NCI-H2107 treated with DMSO at 0.1 percent for 48 hours (cell line): ENCODE measurements around the gene SAV1.

Experiments
- DNase-seq: peaks from one replicate; lab custom pipeline; 2025; ENCODE audit not compliant: unreplicated experiment; lab: John Stamatoyannopoulos, UW

SAV1 gene

DNA sequence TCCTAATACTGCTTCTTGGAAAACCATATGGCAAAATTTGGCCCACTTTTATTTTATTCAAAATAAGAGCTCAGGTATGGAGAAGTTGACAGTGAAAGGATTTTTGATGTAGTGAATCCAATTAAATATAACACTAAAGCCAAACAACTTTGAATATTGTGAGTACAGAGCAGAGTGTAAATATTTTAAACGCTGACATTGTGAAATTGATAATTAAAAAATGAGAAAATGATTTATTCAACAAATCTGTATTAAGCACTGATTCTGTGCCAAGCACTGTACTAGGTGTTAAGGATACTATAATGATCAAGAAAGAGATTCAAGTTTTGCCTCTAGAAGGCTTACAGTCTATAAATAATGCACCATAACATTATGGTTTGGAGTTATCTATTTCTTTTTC is 57.6 kb downstream of the SAV1 start:
- no peak for DNase-seq

DNA sequence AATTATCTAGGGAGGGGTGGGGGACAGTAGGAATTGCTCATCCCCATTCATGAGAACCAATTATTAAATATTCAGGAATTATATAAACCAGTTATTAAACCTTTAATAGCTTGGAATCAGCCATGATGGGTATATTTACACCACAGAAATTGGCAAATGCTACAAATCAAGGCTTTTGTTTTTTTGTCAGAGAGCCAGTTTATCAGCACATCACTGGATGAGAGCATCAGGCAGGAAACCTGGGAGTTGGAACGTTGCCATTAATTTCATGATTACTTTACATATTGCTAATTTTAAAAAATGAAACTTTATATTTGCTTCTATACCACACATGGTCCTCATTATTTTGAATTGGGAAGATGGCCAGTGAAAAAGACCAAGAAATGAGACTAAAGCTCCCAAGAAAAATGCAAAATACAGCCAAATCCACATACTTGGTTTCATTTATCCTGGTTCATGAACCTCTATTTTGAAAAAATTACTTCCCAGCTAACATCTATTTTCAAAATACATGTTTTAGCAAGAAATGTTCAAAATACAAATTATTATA is 59.7 kb downstream of the SAV1 start:
- no peak for DNase-seq

DNA sequence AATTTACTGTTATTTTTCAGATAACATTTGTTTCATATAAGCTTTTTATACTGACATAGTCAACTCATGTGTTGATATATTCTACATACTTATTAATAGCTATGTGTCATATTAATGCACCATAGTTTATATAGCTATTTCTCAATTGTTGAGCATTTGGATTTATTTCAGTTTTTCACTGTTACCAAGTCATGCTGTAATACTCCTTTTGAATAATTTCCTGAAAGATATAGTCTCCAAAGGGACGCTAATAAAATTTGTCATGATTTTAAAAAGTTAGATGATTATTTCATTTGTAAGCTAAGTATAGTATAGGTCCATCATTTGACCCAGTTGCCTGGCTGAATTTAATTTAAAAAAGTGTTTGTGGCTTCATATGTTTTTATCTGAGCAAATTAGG is 60.3 kb downstream of the SAV1 start:
- no peak for DNase-seq

DNA sequence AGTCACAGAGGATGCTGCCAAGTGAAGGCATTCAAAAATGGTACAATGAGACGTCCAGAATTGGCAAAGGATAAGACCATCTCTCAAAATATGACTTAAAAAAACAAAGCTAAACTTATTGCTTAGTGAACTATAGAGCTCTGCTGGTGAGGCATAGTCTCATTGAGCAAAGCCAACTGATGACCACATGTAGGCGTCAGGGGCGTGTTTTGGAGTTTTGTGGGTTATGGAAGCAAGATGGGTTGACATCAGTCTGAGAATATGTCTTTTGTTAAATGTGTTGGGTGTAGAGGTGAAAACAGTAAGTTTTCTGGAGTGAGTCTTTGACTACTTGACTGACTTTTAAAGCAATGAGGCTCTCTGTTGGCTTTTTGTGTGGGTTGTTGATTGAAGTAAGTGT is 60.9 kb downstream of the SAV1 start:
- DNase-seq, result no peak

DNA sequence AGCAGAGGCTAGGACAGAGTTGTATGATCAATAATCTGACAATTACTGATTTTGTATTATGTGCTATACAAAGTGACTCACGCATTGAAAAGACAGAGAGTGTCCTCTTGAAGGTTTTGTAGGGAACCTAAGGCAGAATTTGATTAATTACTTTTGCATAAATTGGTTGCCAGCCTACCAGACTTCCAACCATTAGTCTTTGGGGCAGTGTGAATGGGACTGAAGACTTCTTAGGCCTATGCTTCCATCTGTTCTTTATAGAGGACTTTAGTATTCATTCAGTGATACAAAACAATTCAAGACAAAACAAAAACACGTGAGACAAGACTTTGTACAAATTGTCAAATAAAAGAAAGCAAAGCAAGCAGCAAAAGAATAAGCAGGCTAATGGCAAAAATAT is 61.6 kb downstream of the SAV1 start:
- no peak for DNase-seq

DNA sequence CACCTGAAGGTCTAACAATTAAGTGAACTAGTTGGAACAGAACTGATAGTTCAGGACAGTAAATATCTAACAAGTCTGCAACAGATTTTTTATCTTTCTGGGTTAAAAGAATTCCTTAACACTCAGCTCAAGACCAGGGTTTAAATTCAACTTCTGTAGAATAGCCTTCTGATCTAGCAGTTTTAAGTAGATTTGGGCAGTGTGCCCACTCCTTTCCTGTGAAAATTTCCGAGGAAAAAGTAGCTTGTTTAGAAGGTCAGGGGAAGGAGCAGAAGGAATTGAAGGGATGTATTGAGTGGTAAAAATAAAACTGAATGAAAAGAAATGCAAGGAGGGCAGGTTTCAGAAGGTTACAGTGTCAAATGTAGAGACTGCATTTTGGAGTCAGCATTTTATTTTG is 62.3 kb downstream of the SAV1 start:
- DNase-seq, result no peak

DNA sequence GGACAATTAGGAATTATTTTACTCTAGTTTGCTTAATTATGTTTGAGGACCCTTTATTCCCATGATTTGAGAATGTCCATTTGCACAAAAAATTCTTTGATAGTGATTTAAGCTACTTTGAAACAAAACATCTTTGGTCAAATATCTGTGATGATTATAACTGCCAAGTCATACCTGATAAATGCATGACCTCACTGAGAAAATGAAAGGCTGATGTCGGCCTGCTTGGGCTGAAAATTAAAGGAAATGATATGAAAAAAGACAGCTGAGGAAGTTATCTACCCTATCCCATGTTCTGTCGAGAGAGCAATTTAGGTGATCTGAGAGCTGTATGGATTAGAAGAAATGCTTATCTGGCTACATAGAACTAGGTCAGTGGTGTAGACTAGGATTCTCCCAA is 64.5 kb downstream of the SAV1 start:
- no peak for DNase-seq

DNA sequence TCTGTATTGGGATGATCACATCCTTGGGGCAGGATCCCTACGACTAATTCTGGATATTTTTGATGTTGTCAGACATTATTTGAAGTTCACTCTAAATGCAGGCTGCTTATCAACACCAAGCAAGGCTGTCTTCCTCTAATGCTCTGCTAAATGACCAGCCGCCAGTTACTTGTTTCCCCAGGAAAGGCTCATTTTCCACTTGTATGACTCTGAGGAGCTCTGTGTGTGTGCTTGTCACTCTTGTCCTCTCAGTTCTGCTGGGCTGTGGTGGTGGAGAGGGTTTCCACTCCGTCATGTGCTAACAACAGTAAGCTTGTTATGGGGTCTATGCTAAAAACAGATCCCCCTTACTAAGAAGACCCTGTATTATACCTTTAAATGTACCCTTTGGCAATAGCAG is 66.1 kb downstream of the SAV1 start:
- DNase-seq, result no peak

DNA sequence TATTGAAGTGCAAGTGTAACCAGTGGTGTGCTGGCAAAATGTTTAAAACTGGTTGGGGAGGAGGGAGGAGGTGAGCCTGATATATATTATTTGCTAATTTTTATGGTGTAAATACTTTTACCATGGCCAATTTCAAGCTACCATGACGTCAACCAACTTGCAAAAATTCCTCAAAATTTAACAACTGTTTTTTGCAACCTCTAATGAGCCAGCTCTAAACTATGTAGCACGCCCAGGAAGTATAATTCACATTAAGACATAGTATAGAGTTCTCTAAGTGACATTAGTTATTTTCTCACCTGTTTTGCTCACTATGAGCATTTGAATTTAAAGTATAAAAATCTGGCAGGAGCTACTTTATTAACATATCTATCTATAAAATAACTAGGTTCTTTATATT is 66.7 kb downstream of the SAV1 start:
- DNase-seq, result no peak

DNA sequence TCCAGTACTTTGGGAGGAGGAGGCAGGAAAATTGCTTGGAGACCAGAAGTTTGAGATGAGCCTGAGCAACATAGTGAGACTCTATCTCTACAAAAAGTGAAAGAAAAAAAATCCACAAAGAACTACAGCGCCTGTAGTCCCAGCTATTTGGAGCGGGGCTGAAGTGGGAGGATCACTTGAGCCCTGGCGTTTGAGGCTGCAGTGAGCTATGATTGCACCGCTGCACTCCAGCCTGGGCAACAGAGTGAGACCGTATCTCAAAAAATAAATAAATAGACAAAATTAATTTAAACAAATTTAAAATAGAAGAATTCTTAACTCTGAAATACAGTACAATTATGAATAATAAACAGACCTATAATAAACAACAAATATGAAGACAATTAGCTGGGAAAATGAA is 67.3 kb downstream of the SAV1 start:
- DNase-seq, result no peak

DNA sequence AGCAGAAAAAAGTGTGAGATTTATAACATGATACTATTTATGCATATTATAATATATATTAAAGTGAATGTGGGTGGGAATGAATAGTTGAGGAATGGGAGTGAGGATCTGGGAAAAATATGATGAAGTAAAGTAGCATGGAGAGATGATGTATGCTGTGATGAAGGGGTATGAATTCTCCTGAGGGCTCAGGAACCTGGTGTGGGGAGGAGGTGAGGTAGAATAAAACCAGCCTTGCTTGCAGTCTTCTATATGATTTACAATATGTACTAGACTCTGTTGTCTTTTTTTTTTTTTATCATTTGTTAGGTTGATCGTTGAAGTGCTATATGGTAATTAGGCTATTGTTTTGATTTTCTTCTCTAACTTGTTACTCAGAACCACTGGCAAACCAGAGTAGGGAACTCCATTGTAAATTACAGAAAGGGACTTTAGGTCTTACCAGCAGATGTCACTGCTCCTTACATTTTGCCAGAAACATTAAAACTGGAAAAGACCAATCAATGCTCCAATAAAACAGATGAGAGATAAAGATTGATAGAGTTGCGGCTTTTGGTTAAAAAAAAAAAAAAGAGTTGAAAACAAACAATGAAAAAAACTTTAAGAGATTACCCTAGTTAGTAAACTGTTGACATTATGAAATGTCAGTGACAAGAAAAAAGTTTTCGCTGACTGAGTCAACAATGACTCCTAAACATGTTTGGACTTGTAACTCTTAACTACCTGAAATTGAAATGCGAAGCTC is 68.2 kb downstream of the SAV1 start:
- DNase-seq, result peak; percentile 45

DNA sequence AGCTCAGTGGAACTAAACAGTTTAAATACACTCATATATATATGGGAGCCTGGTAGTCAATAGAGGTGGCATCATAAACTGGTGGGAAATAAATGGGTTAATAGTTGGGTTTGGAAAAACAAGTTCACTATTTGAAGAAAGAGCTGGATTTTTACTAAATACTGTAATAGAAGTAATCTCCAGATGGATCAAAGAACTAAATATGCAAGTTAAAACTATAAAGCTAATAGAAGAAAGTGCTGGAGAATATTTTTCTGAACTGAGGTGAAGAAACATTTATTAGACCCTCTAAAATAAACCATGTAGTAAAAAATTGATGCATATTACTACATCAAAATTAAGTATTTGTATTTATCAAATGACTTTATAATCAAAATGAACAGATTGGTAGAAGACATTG is 69.3 kb downstream of the SAV1 start:
- no peak for DNase-seq

DNA sequence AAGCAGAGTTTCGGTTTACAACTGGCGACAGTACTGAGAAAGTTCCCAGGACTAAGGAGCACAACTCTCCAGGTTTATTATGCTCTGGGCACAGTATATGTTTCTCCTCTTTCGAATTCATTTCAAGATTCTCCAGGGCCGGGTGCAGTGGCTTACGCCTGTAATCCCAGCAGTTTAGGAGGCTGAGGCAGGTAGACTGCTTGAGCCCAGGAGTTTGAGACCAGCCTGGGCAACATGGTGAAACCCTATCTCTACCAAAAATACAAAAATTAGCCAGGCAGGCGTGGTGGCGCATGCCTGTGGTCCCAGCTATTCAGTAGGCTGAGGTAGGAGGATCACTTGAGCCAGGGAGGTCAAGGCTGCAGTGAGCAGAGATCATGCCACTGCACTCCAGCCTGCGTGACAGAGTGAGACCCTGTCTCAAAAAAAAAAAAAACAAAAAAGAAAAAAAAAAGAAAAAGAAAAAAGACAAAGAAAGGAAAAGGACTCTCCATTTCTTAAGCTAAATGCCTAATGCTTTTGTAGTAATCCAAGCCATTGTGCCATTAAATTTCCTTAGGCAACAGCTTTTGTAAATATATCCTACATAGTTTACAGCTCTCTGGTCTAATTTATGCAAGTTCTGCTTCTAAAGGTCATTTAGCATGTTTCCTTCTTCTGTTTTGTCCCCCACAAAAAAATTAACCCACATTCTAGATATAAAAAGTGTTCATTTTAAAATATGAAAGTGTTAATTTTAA is 73.4 kb downstream of the SAV1 start:
- no peak for DNase-seq

DNA sequence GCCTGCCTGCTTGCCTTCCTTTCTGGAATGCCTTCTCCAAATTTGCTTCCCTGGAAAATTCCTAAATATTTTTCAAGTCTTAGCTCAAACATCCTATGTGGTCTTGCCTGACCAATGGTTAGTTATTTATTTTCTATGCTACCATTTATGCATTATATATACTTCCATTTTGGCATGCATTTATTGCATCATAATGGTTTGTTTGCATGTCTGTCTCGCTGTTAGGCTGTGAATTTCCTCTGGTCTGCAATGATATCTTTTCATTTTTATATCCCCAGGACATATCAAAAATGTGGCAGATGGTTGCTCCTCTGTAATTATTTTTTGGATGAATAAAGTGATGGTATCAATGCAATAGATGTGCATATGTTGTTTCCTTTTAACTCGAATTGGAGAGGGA is 77.6 kb downstream of the SAV1 start:
- DNase-seq, result no peak
